ENCODE results near the gene KRT73.
"Not testable (repeated sequence)": the region's sequence is repeated elsewhere in the genome, so short reads cannot be mapped to it uniquely, and the experiment has no call there.

KRT73 gene

GRCh38 chr12:52600941-52601481, 17.3 kb downstream of the KRT73 start, which contains the start of gene KRT72:
KRT72 (minus strand) TSS chr12:52601463; CDS start chr12:52601452, 11 bp downstream.
- DNase-seq (ENCODE audit: low read depth in 3 of 3) = no peak

GRCh38 chr12:52600475-52600874, 17.9 kb downstream of the KRT73 start:
- no peak for DNase-seq (ENCODE audit: low read depth in 3 of 3)

GRCh38 chr12:52600071-52600470, 18.3 kb downstream of the KRT73 start:
- DNase-seq (ENCODE audit: low read depth in 3 of 3) = no peak

GRCh38 chr12:52598966-52599365, 19.4 kb downstream of the KRT73 start:
- DNase-seq (ENCODE audit: low read depth in 3 of 3) = no peak

GRCh38 chr12:52594237-52594636, 24.1 kb downstream of the KRT73 start:
- not testable (repeated sequence) for DNase-seq (ENCODE audit: low read depth in 3 of 3)

GRCh38 chr12:52591521-52591920, 26.8 kb downstream of the KRT73 start:
- no peak for DNase-seq (ENCODE audit: low read depth in 3 of 3)

GRCh38 chr12:52590021-52590420, 28.3 kb downstream of the KRT73 start:
- no peak for DNase-seq (ENCODE audit: low read depth in 3 of 3)

GRCh38 chr12:52587563-52587962, 30.8 kb downstream of the KRT73 start:
- DNase-seq (ENCODE audit: low read depth in 3 of 3) = no peak

GRCh38 chr12:52585946-52586345, 32.4 kb downstream of the KRT73 start:
- DNase-seq (ENCODE audit: low read depth in 3 of 3) = peak in 2 of 3 donors; percentile 7 to 27

GRCh38 chr12:52585066-52585465, 33.3 kb downstream of the KRT73 start:
- no peak for DNase-seq (ENCODE audit: low read depth in 3 of 3)

GRCh38 chr12:52584156-52584682, 34.1 kb downstream of the KRT73 start:
- no peak for DNase-seq (ENCODE audit: low read depth in 3 of 3)

- peak; percentile 19 to 47 (median 29) for DNase-seq (ENCODE audit: low read depth in 3 of 3)
Measured at GRCh38 chr12:52582971-52583456, 35.3 kb downstream of the KRT73 start.

GRCh38 chr12:52582486-52582885, 35.9 kb downstream of the KRT73 start:
- DNase-seq (ENCODE audit: low read depth in 3 of 3) = no peak

GRCh38 chr12:52581481-52581880, 36.9 kb downstream of the KRT73 start:
- DNase-seq (ENCODE audit: low read depth in 3 of 3) = no peak

GRCh38 chr12:52581066-52581465, 37.3 kb downstream of the KRT73 start:
- DNase-seq (ENCODE audit: low read depth in 3 of 3) = no peak

GRCh38 chr12:52580496-52580895, 37.9 kb downstream of the KRT73 start:
- DNase-seq (ENCODE audit: low read depth in 3 of 3) = no peak

GRCh38 chr12:52579468-52580465, 38.6 kb downstream of the KRT73 start:
- DNase-seq (ENCODE audit: low read depth in 3 of 3) = no peak

GRCh38 chr12:52578469-52578868, 39.9 kb downstream of the KRT73 start:
- no peak for DNase-seq (ENCODE audit: low read depth in 3 of 3)

GRCh38 chr12:52577316-52577715, 41.0 kb downstream of the KRT73 start:
- no peak for DNase-seq (ENCODE audit: low read depth in 3 of 3)

GRCh38 chr12:52575948-52576347, 42.4 kb downstream of the KRT73 start:
- DNase-seq (ENCODE audit: low read depth in 3 of 3) = no peak

GRCh38 chr12:52575256-52575655, 43.1 kb downstream of the KRT73 start:
- no peak for DNase-seq (ENCODE audit: low read depth in 3 of 3)

GRCh38 chr12:52573743-52574142, 44.6 kb downstream of the KRT73 start, which contains the start of gene KRT74:
KRT74 (minus strand) TSS chr12:52573843; CDS start chr12:52573777, 66 bp downstream.
- DNase-seq (ENCODE audit: low read depth in 3 of 3) = no peak

All from stimulated activated CD4-positive, alpha-beta T cell treated with anti-CD3 and anti-CD28 coated beads, TNF-alpha, amount 100 ng/mL, for 48 hours (primary cell).